Neural cell (in vitro differentiated cells): Measurements from ENCODE around the gene PCNX4.

Source experiments
- CTCF ChIP-seq: fragments of 450-650 bp; IDR thresholded peaks from 2 replicates; pipeline ENCODE4 v1.5.1; 2014; ENCODE audit warnings: antibody characterized with exemption, mild to moderate bottlenecking, moderate library complexity; ENCODE audit not compliant: poor library complexity, severe bottlenecking
- EP300 ChIP-seq: fragments of 450-650 bp; conservative IDR thresholded peaks from 2 replicates; pipeline ENCODE4 v1.6.1; 2014; ENCODE audit warnings: antibody characterized with exemption, mild to moderate bottlenecking, moderate library complexity; ENCODE audit not compliant: poor library complexity, severe bottlenecking
- EZH2 ChIP-seq: fragments of 200-600, 300-800 bp; shearing (Covaris generic), sonication (generic); IDR thresholded peaks from 2 replicates; pipeline ENCODE4 v1.6.1; 2014; ENCODE audit warnings: antibody characterized with exemption, low read length, borderline replicate concordance, mild to moderate bottlenecking; ENCODE audit not compliant: insufficient read depth, poor library complexity, severe bottlenecking
- MXI1 ChIP-seq: fragments of 450-650 bp; conservative IDR thresholded peaks from 2 replicates; pipeline ENCODE4 v1.6.1; 2014; ENCODE audit warnings: antibody characterized with exemption, mild to moderate bottlenecking; ENCODE audit not compliant: poor library complexity, severe bottlenecking
- POLR2AphosphoS5 ChIP-seq: IDR thresholded peaks from 2 replicates; pipeline ENCODE4 v1.6.1; 2012
- RAD21 ChIP-seq: fragments of 450-650 bp; conservative IDR thresholded peaks from 2 replicates; pipeline ENCODE4 v1.6.1; 2014; ENCODE audit warnings: antibody characterized with exemption, mild to moderate bottlenecking, moderate library complexity
- REST ChIP-seq: IDR thresholded peaks from 2 replicates; pipeline ENCODE4 v1.6.1; 2012; ENCODE audit warnings: borderline replicate concordance
- SMC3 ChIP-seq: fragments of 450-650 bp; conservative IDR thresholded peaks from 2 replicates; pipeline ENCODE4 v1.6.1; 2014; ENCODE audit warnings: antibody characterized with exemption, mild to moderate bottlenecking, moderate library complexity; ENCODE audit not compliant: poor library complexity
- TAF1 ChIP-seq: IDR thresholded peaks from 2 replicates; pipeline ENCODE4 v1.6.1; 2012; ENCODE audit warnings: low read depth

- TF ChIP-seq CTCF (no peak), RAD21 (no peak), EP300 (no peak), SMC3 (no peak), EZH2 (no peak), POLR2AphosphoS5 (no peak), REST (no peak), TAF1 (no peak), MXI1 (no peak)
Observed at GRCh38 chr14:60166142-60166541, 74.4 kb downstream of the PCNX4 start.
